Measurements from ENCODE around the gene RPS2. TPM values are rescaled to one million over a fixed set of nuclear protein-coding genes. Genes with fewer than 3 reads are reported as not detected.

RPS2 gene
- total RNA-seq, 1 experiment from 2014 or later: 4,395 TPM

- peak; percentile 13; the same call in 1 of the 2 replicates for TF ChIP-seq ZNF281 (CRISPR knock-in tag; IDR thresholded peaks at IDR 0.05)
- no peak for TF ChIP-seq AFF4 (CRISPR knock-in tag; IDR thresholded peaks at IDR 0.05; ENCODE audit: borderline replicate concordance)
- TF ChIP-seq ZNF425 (CRISPR knock-in tag; conservative IDR thresholded peaks at IDR 0.05): no peak
Observed at GRCh38 chr16:1978476-1979120, 14.0 kb upstream of the RPS2 start (continued).

GRCh38 chr16:1977875-1978268 lies 13.2 kb upstream of the RPS2 start:
- H3K27ac Mint-ChIP-seq: no peak overlapping the region
- H3K4me1 Mint-ChIP-seq: peaks cover 16% of the 10 kb centered on the region
- no peak overlapping the region for H3K4me3 Mint-ChIP-seq
- ATAC-seq (no peak), DNase-seq (ENCODE audit: low spot score) (no peak)
- TF ChIP-seq FOXP1 (CRISPR knock-in tag; IDR thresholded peaks at IDR 0.05; ENCODE audit: borderline replicate concordance): no peak
- no peak for TF ChIP-seq ZNF425 (CRISPR knock-in tag; conservative IDR thresholded peaks at IDR 0.05)
- TF ChIP-seq ZBTB21 (CRISPR knock-in tag; IDR thresholded peaks at IDR 0.05; ENCODE audit: borderline replicate concordance): no peak
- TF ChIP-seq ZSCAN18 (CRISPR knock-in tag; IDR thresholded peaks at IDR 0.05): no peak
- no peak for TF ChIP-seq MYBL2 (CRISPR knock-in tag; IDR thresholded peaks at IDR 0.05)
- no peak for TF ChIP-seq ZNF512 (CRISPR knock-in tag; IDR thresholded peaks at IDR 0.05; ENCODE audit: borderline replicate concordance)
- peaks cover 10% of the 10 kb centered on the region for H3K36me3 Mint-ChIP-seq
- ChIA-PET POLR2A (interaction anchor here (1.2 to 1.6 kb wide), 2 partner anchors 13 to 14 kb away, joined by 3 to 7 read pairs; partner anchors contain the start of gene RPS2), CTCF (interaction anchor here (1.5 kb wide), 1 partner anchor 26 kb away, joined by 3 read pairs; no protein-coding TSS in a partner anchor)
- no peaks in the 10 kb centered on the region for H3K9me3 Mint-ChIP-seq
- H3K27me3 Mint-ChIP-seq (ENCODE audit: low read depth): peaks cover 33% of the 10 kb centered on the region
